Measurements from ENCODE around the gene IFT52.
"Not testable (repeated sequence)": the region's sequence is repeated elsewhere in the genome, so short reads cannot be mapped to it uniquely, and the experiment has no call there.

IFT52 gene

GRCh38 chr20:43651650-43652184 is 61.0 kb downstream of the IFT52 start:
- DNase-seq, result not testable (repeated sequence)

GRCh38 chr20:43653966-43654365 is 63.2 kb downstream of the IFT52 start:
- DNase-seq, result no peak

- DNase-seq, result not testable (repeated sequence)
Measured at GRCh38 chr20:43655176-43655575, 64.4 kb downstream of the IFT52 start.

GRCh38 chr20:43655937-43656336 is 65.2 kb downstream of the IFT52 start:
- no peak for DNase-seq

- no peak for DNase-seq
Measured at GRCh38 chr20:43658069-43658722, 67.5 kb downstream of the IFT52 start.

- DNase-seq, result no peak
Measured at GRCh38 chr20:43658723-43659419, 68.1 kb downstream of the IFT52 start.

GRCh38 chr20:43662943-43663655 is 72.4 kb downstream of the IFT52 start:
- no peak for DNase-seq

GRCh38 chr20:43665466-43666176 is 74.9 kb downstream of the IFT52 start:
- DNase-seq, result no peak

- peak; percentile 63 for DNase-seq
Measured at GRCh38 chr20:43666376-43667328, 75.9 kb downstream of the IFT52 start, which contains the start of gene MYBL2. TSS of gene MYBL2 (plus strand) at chr20:43667114. CDS start at chr20:43667284, 170 bp downstream.

GRCh38 chr20:43667341-43668132 is 76.8 kb downstream of the IFT52 start:
- no peak for DNase-seq

GRCh38 chr20:43669332-43669731 is 78.6 kb downstream of the IFT52 start:
- DNase-seq, result no peak

- DNase-seq, result no peak
Measured at GRCh38 chr20:43670423-43670822, 79.7 kb downstream of the IFT52 start.

- no peak for DNase-seq
Measured at GRCh38 chr20:43676368-43676767, 85.6 kb downstream of the IFT52 start.

- no peak for DNase-seq
Measured at GRCh38 chr20:43680981-43681380, 90.2 kb downstream of the IFT52 start.

GRCh38 chr20:43681468-43681942 is 90.8 kb downstream of the IFT52 start:
- no peak for DNase-seq

- no peak for DNase-seq
Measured at GRCh38 chr20:43681991-43682410, 91.3 kb downstream of the IFT52 start.

- no peak for DNase-seq
Measured at GRCh38 chr20:43682446-43682845, 91.7 kb downstream of the IFT52 start.

GRCh38 chr20:43686820-43687219 is 96.1 kb downstream of the IFT52 start:
- DNase-seq, result no peak

- no peak for DNase-seq
Measured at GRCh38 chr20:43689165-43689564, 98.4 kb downstream of the IFT52 start.

- no peak for DNase-seq
Measured at GRCh38 chr20:43690943-43691598, 100.3 kb downstream of the IFT52 start.

All from effector CD4-positive, alpha-beta T cell (primary cell).